PFSK-1 (cell line): Measurements from ENCODE around the gene TAF1B.

ENCODE experiments used
- FOXP2 ChIP-seq: optimal IDR thresholded peaks from 2 replicates; pipeline ENCODE3; 2011; ENCODE audit warnings: borderline replicate concordance, control low read depth, inconsistent platforms; ENCODE audit not compliant: insufficient read depth; ENCODE audit errors: extremely low read length, extremely low read depth
- POLR2AphosphoS5 ChIP-seq: IDR thresholded peaks from 2 replicates; pipeline ENCODE4 v1.6.1; 2012; ENCODE audit warnings: low read depth, mild to moderate bottlenecking, control low read depth, low read length, moderate library complexity
- REST ChIP-seq, 2 experiments: IDR thresholded peaks; 2 replicates each; pipeline versions ENCODE4 v1.6.1 to v1.8.0; 2011 to 2012; ENCODE audit warnings: low read depth in 2 of 2, low read length in 2 of 2, control low read depth in 1 of 2, inconsistent platforms in 1 of 2, mild to moderate bottlenecking in 1 of 2, moderate library complexity in 1 of 2; ENCODE audit not compliant: insufficient read depth in 1 of 2
- SIN3A ChIP-seq: IDR thresholded peaks from 2 replicates; pipeline ENCODE4 v1.6.1; 2012; ENCODE audit warnings: mild to moderate bottlenecking, low read length, moderate library complexity, borderline replicate concordance; ENCODE audit not compliant: insufficient read depth
- TAF1 ChIP-seq: IDR thresholded peaks from 2 replicates; pipeline ENCODE4 v1.6.1; 2012; ENCODE audit warnings: low read length, control low read depth, borderline replicate concordance; ENCODE audit not compliant: insufficient read depth

The TAF1B gene

DNA sequence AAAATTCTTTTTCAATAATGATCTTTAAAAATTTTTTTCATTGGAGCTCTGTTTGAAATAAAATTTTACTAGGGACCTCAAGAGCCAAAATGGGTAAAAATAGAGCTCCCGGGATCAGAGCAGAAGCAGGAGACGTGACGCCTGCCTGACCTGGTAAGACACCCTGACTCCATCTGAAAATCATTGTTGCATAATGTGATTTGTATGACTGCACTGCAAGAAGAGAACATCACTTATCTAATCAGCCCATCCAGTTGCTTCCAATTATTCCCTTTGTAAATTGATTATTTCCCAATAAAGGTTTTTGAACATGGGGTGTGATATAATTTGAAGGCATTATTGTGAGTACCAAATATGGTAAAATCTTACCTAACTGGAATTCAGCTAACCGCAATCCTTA, 17.1 kb upstream of the TAF1B start:
- TF ChIP-seq FOXP2: no peak
- no peak for TF ChIP-seq SIN3A
- TF ChIP-seq REST (IDR thresholded peaks at IDR 0.05; ENCODE audit: insufficient read depth in 1 of 2, low read depth in 2 of 2, low read length in 2 of 2): no peak
- TF ChIP-seq POLR2AphosphoS5: no peak
- no peak for TF ChIP-seq TAF1

- TF ChIP-seq POLR2AphosphoS5 (no peak), FOXP2 (no peak), TAF1 (no peak), SIN3A (no peak), REST (IDR thresholded peaks at IDR 0.05; ENCODE audit: insufficient read depth in 1 of 2, low read depth in 2 of 2, low read length in 2 of 2) (no peak)
Measured at GRCh38 chr2:9830685-9831410, 12.4 kb upstream of the TAF1B start.

- TF ChIP-seq SIN3A: no peak
- TF ChIP-seq TAF1: no peak
- no peak for TF ChIP-seq POLR2AphosphoS5
- TF ChIP-seq REST (IDR thresholded peaks at IDR 0.05; ENCODE audit: insufficient read depth in 1 of 2, low read depth in 2 of 2, low read length in 2 of 2): no peak
Measured at GRCh38 chr2:9831670-9832069, 11.6 kb upstream of the TAF1B start.

GRCh38 chr2:9832586-9832985, 10.7 kb upstream of the TAF1B start:
- TF ChIP-seq POLR2AphosphoS5 (no peak), SIN3A (no peak), FOXP2 (no peak), REST (IDR thresholded peaks at IDR 0.05; ENCODE audit: insufficient read depth in 1 of 2, low read depth in 2 of 2, low read length in 2 of 2) (no peak), TAF1 (no peak)

GRCh38 chr2:9836074-9836473, 7.2 kb upstream of the TAF1B start:
- TF ChIP-seq TAF1 (no peak), POLR2AphosphoS5 (no peak), FOXP2 (no peak), REST (IDR thresholded peaks at IDR 0.05; ENCODE audit: insufficient read depth in 1 of 2, low read depth in 2 of 2, low read length in 2 of 2) (no peak), SIN3A (no peak)
